GM21528 (cell line): ENCODE results near the gene RMI2.

Source experiments
- ATAC-seq: cut with Tn5 transposase; IDR thresholded peaks from one replicate; pipeline ENCODE4 v1.9.1; 2021; ENCODE audit warnings: mild to moderate bottlenecking, moderate library complexity; ENCODE audit not compliant: unreplicated experiment, low FRiP score

Gene RMI2

DNA sequence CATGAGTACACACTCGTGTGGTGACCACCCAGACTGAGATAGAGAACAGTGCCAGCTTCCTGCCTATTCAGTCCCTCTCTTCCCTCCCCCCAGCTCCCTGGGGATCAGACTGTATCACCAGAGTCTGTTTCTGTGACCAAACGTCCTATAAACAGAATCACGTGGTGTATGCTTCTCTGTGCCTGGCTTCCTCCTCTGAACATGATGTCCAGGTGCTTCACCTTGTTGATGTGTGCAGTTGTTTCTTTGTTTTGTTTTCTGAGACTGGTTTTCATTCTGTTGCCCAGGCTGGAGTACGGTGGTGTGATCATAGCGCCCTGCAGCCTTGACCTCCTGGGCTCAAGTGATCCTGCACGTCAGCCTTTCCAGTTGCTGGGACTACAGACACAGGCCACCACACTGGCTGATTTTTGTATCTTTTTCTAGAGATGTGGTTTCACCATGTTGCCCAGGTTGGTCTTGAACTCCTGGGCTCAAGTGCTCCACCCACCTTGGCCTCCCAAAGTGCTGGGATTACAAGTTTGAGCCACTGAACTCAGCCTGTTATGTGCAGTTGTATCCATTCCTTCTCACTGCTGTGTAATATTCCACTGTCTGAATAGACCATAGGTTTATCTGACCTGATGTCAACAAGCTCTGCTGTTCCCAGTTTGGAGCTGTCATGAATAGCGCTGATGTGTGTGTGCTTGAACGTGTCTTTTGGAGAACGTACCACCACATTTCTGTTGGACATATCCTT, 35.2 kb upstream of the RMI2 start:
- ATAC-seq = no peak

DNA sequence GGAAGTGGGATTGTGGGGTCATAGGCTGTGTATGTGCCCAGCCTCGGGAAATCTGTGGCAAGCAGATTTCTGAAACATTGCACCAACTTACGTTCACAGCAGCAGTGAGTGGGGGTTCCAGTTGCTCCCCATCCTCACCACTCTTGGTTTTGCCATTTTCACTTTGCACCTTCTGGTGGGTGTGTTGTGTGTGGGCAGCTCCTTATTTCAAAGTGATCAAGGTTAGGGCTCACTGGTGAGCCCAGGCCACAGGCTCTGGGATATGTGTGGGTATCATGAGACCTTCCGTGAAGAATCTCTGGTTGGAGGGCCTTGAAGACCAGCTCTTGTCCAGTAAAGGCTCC, 34.7 kb upstream of the RMI2 start:
- ATAC-seq = no peak

DNA sequence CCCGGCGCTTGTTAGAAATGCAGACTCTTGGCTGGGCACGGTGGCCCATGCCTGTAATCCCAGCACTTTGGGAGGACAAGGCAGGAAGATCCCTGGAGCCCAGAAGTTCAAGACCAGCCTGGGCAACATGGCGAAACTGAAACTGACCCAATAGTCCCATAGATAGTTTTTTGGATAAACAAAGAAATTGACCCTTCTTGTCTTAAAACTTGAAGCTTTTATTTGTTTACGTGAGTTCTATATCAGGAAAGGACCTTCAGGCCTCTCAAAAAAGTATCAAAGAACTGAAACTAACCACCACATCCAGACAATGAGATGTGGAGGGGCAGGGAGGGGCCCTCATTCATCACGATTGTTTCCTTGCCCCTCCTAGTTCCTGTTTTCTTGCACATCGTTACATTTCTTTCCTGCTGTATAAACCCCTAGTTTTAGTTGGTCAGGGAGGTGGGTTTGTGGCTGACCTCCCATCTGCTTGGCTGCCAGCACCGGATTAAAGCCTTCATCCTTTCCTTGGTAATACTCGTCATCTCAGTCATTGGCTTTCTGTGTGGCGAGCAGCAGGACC, 34.2 kb upstream of the RMI2 start:
- ATAC-seq = peak; percentile 33

DNA sequence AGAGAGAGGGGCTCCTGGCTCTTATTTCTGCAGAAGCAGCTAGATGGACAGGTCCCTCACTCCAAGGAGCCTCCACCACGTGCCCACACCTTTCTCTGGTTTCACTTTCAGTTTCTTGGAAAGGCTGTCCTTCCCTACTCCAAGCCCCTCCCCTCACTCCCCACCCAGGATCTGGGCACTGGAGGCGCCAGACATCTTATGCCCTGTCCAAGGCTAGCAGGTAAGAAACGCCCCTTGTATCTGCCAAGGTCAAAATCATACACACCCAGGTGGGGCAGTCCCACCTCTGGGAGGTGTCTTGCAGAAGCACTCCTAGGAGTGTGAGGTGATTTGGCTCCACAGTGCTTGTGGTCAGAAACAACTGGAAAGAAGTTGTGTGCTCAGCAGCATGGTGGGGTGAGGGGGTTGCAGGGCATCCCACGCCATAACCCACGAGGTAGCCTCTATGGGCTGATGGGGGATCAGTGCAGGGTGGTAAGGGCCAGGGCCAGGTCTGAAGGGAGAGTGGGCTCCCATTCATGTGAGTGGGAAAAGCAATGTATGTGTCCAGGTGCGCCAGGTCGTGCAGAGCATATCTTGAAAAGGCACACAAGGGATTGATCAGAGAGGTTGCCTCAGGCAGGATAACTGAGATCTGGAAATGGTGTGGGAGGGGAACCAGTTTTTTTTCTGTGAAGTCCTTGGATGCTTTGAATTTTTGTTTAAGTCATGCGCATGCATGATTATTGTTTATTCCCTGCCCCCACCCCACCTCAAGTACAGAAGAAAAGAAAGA, 32.4 kb upstream of the RMI2 start:
- ATAC-seq = no peak

DNA sequence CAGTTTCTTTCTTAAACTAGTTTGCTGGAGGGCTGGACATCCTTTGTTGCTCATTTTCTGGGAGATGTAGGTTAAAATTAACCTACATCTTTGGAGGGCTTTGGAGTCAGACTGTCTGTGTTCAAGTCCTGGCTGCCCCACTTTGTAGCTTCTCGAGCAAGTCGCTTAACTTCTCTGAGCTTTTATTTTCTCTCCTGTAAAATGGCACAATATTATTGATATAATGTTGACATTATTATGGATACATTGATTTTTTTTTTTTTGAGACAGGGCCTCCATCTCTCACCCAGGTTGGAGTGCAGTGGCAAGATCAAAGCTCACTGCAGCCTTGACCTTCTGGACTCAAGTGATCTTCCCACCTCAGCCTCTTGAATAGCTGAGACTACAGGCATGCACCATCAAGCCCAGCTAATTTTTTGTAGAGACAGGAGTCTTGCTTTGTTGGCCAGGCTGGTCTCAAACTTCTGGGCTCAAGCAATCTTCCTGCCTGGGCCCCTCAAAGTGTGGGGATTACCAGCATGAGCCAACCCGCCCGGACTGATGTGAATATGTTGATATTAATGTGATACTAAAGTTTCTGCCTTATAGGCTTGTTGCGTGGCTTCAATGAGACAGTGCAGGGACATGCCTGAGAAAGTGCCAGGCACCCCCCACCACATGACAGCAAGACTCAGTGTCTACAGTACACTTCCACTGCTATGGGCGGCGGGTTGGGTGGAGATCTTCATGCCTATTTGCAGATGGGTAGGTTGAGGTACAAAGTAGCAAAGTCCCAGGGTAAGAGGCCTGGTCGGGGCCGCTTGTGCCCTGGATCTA, 31.6 kb upstream of the RMI2 start:
- ATAC-seq = no peak

DNA sequence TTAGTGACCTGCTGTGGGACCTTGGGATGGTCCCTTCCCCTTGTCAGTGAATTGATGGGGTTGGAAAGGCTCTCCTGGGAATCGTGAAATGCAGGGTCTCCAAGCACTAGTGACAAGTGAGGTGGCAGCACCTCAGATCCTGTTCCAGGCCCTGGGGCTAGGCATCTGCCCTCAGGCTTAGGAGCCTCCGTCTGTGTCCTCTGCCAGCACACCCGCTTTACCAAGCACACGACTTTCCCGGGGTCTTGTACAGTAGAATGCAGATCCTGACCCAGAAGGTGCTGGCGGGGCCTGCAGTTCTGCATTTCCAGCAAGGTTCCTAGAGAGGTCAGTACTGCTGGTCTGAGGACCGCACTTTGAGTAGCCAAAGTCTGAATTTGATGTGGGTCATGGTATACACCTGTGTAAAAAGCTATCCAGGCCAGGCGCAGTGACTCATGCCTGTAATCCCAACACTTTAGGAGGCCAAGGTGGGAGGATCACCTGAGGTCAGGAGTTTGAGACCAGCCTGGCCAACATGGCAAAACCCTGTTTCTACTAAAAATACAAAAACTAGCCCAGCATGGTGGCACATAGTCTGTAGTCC, 30.9 kb upstream of the RMI2 start:
- ATAC-seq = no peak

DNA sequence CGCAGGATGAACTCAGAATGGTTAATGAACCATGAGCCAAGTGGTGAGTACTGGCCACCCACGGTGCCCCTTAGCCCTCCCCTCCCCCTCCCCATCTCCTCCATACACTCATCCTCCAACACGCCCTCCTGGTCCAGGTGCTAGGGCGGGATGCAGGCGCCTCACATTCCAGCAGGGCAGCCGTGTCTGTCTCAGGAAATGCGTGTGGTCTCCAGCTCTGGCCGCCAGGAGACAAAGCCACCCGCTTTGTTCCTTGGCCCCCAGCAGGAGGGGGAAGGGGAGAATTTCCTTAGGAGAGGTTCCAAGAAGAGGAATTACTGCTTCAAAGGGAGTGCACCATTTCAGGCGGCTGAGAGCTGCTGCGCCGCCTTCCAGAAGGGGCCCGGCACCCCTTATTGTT, 29.7 kb upstream of the RMI2 start:
- no peak for ATAC-seq

DNA sequence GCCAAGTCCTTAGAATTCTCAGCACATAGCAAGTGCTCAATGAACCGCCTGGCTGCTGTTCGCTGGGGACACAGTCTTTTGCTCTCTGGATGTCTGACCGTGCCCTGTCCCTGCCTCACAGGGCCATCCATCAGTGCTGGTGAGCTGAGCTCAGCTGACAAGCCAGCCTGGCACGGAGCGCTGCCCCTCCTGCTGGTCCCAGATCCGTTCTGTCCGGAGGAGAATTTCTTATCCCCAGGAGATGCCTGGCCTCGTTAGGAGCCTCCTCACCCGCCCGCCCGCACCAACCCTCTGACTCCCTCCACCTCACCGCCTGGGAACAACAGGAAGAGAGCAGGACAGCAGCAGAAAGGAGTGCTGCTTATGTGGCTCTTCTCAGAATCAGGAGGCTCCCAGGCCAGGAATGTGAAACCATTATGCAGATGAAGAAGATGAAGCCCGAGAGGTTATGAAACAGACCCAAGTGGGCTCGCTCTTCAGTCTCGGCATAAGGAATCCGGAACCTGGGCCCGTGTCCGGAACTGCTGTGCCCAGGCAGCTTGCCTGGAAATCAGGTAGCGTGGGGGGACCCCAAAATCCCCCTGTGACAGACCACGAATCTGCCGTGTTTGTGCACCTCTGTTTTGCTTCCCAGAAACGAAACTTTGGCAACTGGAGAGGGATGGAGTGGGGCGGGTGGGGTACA, 28.8 kb upstream of the RMI2 start:
- ATAC-seq = no peak

DNA sequence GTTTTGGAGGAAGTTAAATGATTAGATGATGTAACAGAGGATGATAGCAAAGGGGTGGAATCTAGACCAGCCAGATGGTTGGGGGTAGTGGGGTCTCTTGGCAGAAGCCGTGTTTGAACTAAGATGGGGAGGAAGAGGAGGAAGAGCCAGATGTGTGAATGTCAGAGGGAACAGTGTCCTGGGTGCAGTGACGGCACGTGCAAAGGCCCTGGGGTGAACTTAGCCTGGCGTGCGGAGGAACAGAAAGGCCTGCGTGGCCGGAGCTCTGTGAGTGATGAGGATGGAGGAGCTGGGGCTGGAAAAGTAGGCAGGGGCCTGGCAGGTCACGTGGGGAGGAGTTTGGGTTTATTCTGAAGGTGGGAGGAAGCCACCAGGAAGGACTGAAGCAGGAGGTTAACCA, 26.4 kb upstream of the RMI2 start:
- no peak for ATAC-seq

DNA sequence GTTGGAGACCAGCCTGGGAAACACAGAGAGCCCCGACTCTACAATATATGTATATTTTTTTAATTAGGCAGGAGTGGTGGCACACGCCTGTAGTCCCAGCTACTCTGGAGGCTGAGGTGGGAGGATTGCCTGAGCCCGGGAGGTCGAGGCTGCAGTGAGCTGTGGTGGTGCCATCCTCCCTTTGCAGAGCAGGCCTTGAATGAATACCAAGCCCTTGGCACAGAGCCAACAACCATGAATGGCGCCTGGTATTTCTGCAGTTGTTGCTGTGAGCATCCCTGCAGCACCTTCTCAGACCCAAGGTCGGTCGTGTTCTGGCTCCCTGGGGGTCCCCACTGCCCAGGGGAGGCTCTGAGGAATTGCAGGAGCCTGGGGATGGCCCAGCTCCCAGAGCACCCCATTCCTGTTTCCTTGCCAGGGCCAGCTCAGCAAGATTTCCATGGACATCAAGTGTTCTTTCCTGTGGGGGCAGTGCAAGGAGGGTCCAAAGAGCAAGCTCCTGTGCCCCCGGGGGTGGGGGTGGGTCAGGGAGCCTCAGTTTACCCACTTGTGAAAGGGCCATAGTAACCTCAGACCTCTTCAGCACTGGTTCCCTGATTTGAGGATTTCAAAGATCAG, 25.6 kb upstream of the RMI2 start:
- no peak for ATAC-seq

DNA sequence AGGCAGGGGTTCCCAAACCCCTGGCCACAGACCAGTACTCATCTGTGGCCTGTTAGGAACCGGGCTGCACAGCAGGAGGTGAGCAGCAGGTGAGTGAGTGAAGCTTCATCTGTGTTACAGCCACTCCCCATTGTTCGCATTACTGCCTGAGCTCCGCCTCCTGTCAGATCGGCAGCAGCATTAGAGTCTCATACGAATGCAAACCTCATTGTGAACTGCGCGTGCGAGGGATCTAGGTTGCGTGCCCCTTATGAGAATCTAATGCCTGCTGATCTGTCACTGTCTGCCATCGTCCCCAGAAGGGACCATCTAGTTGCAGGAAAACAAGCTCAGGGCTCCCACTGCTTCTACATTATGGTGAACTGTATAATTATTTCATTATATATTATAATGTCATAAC, 25.1 kb upstream of the RMI2 start:
- ATAC-seq = no peak

DNA sequence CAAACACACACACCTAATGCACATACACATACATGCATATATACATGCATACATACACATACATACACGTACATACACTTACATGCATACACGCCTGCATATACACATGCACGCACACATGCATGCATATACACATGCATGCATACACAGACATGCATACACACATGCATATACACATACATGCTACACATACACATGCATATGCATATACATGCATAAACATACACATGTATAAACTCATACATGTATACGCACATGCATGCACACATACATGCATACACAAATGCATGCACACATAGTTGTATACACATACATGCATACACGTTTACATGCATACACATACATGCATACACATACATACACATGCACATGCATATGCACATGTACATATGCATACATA, 23.6 kb upstream of the RMI2 start:
- ATAC-seq = no peak

DNA sequence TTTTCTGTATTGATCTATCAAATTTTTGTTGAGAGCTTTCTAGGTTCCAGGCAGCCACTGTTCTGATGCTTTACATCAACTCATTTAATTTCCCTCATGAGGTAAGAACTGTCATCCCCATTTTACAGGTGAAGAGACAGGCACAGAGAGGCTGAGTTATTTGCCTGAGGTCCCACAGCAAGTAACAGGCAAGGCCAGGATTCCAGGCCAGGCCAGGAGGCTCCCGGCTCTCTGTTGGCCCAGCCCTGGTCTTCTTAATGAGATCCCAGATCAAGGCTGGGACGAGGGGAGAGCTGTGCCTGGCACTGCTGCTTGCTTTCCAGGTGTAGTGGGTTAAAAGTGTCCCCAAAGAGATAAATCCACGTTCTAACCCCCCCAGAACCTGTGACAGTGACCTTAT, 22.4 kb upstream of the RMI2 start:
- no peak for ATAC-seq

DNA sequence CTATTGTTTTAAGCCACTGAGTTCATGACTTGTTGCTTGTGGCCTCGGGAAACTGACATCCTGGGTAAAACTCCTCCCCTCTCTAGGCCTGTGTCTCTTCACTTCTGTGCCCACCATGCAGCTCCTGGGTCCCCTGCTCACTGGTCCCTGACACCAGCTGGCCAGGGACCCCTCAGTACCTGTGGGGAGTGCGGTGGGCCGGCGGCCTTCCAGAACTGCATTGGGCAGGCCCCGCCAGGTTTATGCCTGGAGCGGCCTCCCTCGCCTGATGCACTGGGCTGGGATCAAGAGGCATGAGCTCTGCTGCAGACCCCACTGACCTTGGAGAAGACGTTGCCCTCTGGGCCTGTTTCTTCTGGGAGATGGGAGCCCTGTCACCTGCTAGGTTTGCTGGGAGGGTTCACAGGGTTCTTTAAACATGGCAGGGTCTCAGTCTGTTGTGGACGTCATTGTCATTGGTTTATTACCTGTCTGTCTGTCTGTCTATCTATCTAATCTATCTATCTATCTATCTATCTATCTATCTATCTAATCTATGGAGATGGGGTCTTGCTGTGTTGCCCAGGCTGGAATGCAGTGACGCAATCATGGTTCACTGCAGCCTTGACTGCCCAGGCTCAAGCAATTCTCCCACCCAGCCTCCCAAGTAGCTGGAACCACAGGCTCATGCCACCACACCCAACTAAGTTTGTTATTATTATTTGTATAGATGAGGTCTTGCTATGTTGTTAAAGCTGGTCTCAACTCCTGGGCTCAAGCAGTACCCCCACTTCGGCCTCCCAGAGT, 21.5 kb upstream of the RMI2 start:
- ATAC-seq = no peak

DNA sequence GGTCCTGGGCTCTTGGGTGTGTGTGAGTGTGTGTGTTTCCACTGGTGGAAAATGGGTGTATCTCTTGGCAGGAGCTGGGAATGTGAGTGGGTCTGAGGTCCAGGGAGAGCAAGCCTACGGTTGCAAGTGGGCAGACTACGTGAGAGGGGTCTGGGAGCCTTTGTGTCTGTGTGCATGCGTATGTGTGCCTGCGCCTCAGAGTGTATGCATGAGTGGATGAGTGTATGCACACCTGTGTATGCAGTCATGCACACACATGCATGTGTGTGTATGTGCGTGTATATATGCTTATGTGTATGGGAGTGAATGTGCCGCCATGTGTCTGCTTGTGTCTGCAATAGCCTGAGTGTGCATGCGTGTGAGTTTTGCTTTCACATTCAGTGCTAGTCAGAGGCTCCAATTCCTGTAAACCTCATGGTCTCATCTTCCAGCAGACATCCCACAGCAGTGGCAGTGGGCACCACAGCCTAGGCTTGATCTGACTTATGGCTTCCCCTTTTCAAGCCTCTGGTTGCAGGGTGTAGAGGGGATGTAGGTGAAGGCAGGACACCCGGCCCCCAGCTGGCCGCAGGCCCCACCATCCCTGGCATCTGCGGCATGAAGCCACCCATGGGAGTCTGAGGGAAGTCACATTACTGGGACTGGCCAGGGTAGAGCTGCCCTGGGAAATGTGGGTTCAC, 19.7 kb upstream of the RMI2 start:
- ATAC-seq = no peak

DNA sequence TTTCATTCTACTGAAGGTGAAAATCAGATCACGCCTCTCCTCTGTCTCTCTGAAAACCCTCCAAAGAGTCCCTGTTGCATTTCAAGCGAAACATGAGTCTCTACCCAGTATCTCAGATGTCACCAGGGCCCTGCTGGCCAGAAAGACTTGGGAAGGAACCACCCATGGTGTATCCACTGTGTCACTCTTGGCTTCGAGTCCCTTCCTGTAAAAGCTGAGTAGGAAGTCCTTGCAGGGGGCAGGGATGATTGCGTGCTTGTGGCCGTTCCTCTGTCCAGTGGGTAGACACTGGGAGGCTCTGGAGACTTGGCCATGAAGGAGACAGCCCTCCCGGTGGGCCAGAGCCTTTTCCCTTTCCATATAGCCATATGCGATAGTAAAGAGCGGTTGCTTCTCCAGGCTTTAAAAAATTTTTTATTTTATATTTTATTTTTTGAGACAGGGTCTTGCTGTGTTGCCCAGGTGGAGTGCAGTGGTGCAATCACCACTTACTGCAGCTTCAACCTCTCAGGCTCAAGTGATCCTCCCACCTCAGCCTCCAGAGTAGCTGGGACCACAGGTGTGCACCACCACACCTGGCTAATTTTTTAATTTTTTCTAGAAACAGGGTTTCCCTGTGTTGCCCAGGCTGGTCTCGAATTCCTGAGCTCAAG, 19.0 kb upstream of the RMI2 start:
- no peak for ATAC-seq

DNA sequence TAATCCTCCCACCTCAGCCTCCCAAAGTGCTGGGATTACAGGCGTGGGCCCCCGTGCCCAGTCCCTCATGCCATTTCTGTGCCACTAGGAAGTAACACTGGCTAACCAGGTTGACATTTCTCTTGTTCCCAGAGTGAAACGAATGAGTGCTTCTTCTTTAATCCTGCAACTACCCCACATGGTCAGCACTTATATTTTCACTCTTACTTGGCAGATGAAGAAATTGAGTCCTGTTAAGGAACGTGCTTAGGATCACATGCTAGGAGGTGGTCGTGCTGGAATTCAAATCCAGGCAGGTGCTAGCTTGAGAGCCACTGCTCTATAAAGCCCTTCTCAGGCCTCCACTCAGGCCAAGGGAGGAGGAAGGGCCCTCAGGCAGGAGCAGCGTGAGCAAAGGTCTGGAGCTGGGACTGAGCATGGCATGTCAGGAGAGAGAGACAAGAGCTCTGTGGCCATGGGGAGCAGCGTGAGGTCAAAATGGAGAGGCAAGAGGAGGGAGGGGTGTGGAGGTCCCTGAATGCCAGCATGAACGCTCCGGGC, 18.5 kb upstream of the RMI2 start:
- no peak for ATAC-seq
